ENCODE data around the gene DHRS3. TPM values are rescaled to one million over a fixed set of nuclear protein-coding genes. Genes with fewer than 3 reads are reported as not detected.
A peak's percentile ranks its signal among the peaks of the same experiment; 100 is the strongest.

Gene DHRS3
- total and polyA plus RNA-seq, 2 donors (not counting 3 experiments of a cell fraction or from before 2014, with no cell fraction given): 54.3 to 75.2 TPM

- H3K9me3 ChIP-seq (replicated peaks; ENCODE audit: control insufficient read depth, insufficient read depth, low read length): no peaks in the 10 kb centered on the region
- CTCF ChIA-PET: interaction anchor here (2.0 kb wide), 1 partner anchor 352 kb away, joined by 6 read pairs; no protein-coding TSS in a partner anchor
- BruUV-seq (replicated peaks): no TSS peak
- peaks cover 0 to 10% of the 10 kb centered on the region in 2 experiments for H3K27me3 ChIP-seq (ENCODE audit: control insufficient read depth in 2 of 2, insufficient read depth in 2 of 2, low read length in 2 of 2)
- no peaks in the 10 kb centered on the region for H4K20me1 ChIP-seq (replicated peaks; ENCODE audit: control insufficient read depth, extremely low read depth, insufficient read depth, low read length)
- no peaks in the 10 kb centered on the region for H3K4me1 ChIP-seq (ENCODE audit: control insufficient read depth, extremely low read depth, insufficient read depth, low read length)
- no peaks in the 10 kb centered on the region for H3K9me1 ChIP-seq (replicated peaks; ENCODE audit: control insufficient read depth, extremely low read depth, insufficient read depth, low read length)
- POLR2A ChIA-PET: no interaction called here
- no peak overlapping the region for H3K27ac ChIP-seq (ENCODE audit: insufficient read depth, low read depth, low read length)
- intact Hi-C loops (cut with micrococcal nuclease): no loop called here
- no peak overlapping the region for H3K4me2 ChIP-seq (ENCODE audit: insufficient read depth, low read length)
- no peaks in the 10 kb centered on the region for H3K36me3 ChIP-seq (ENCODE audit: control insufficient read depth in 2 of 2, extremely low read depth in 1 of 2, insufficient read depth in 2 of 2, low read length in 2 of 2)
- H3K79me2 ChIP-seq (ENCODE audit: control insufficient read depth, insufficient read depth, low read length): no peaks in the 10 kb centered on the region
- FAIRE-seq (no peak), DNase-seq (ENCODE audit: low read depth, low spot score) (no peak)
- H3K9ac ChIP-seq (replicated peaks; ENCODE audit: extremely low read depth, insufficient read depth, low read length): no peak overlapping the region
- TF ChIP-seq EZH2 (IDR thresholded peaks at IDR 0.05; ENCODE audit: borderline replicate concordance, low read depth, low read length, severe bottlenecking): no peak
- TF ChIP-seq POLR2AphosphoS5 (IDR thresholded peaks at IDR 0.05; ENCODE audit: insufficient read depth, low read depth, low read length): no peak
- TF ChIP-seq JUN (IDR thresholded peaks at IDR 0.05; ENCODE audit: borderline replicate concordance, insufficient read depth, insufficient read length, low read depth): peak; percentile 29
- H2AFZ ChIP-seq (ENCODE audit: low read depth, low read length): no peak overlapping the region
- H3K4me3 ChIP-seq (replicated peaks in 1 of 3; ENCODE audit: insufficient read depth in 1 of 3, low read depth in 1 of 3, low read length in 3 of 3): no peak overlapping the region
- dilution Hi-C loops (cut with MboI; ENCODE audit: extremely low pct_ligation_motif_present, low sequenced_read_pairs): no loop called here
These were observed 48.2 kb upstream of the DHRS3 start for GRCh38 chr1:12666141-12666735.

- H3K4me2 ChIP-seq (ENCODE audit: insufficient read depth, low read length): no peak overlapping the region
- H3K9me1 ChIP-seq (replicated peaks; ENCODE audit: control insufficient read depth, extremely low read depth, insufficient read depth, low read length): no peaks in the 10 kb centered on the region
- no peaks in the 10 kb centered on the region for H3K9me3 ChIP-seq (replicated peaks; ENCODE audit: control insufficient read depth, insufficient read depth, low read length)
- TF ChIP-seq GATA2 (IDR thresholded peaks at IDR 0.05; ENCODE audit: insufficient read depth, insufficient read length, low read depth, low read length): no peak
- TF ChIP-seq MYC (IDR thresholded peaks at IDR 0.05; ENCODE audit: low read depth, low read length): no peak
- TF ChIP-seq JUN (IDR thresholded peaks at IDR 0.05; ENCODE audit: borderline replicate concordance, insufficient read depth, insufficient read length, low read depth): no peak
- TF ChIP-seq POLR2A (IDR thresholded peaks at IDR 0.05; ENCODE audit: low read depth, low read length): no peak
- no peak for TF ChIP-seq CTCF (IDR thresholded peaks at IDR 0.05; ENCODE audit: extremely low read depth in 1 of 2, insufficient read depth in 1 of 2, low read depth in 1 of 2, low read length in 2 of 2)
- no peak for TF ChIP-seq POLR2AphosphoS5 (IDR thresholded peaks at IDR 0.05; ENCODE audit: insufficient read depth, low read depth, low read length)
- no peak for TF ChIP-seq MAX (IDR thresholded peaks at IDR 0.05; ENCODE audit: insufficient read depth, insufficient read length)
- TF ChIP-seq EZH2 (IDR thresholded peaks at IDR 0.05; ENCODE audit: borderline replicate concordance, low read depth, low read length, severe bottlenecking): no peak
- TF ChIP-seq FOS (IDR thresholded peaks at IDR 0.05; ENCODE audit: borderline replicate concordance, insufficient read depth, low read length): no peak
- dilution Hi-C loops (cut with MboI; ENCODE audit: extremely low pct_ligation_motif_present, low sequenced_read_pairs): no loop called here
- CTCF ChIA-PET: interaction anchor here (2.0 kb wide), 1 partner anchor 351 kb away, joined by 6 read pairs; no protein-coding TSS in a partner anchor
- H3K4me1 ChIP-seq (ENCODE audit: control insufficient read depth, extremely low read depth, insufficient read depth, low read length): no peaks in the 10 kb centered on the region
- no peak for FAIRE-seq
- no peak overlapping the region for H2AFZ ChIP-seq (ENCODE audit: low read depth, low read length)
- intact Hi-C loops (cut with micrococcal nuclease): no loop called here
- H3K27ac ChIP-seq (ENCODE audit: insufficient read depth, low read depth, low read length): no peak overlapping the region
- H3K9ac ChIP-seq (replicated peaks; ENCODE audit: extremely low read depth, insufficient read depth, low read length): no peak overlapping the region
- BruUV-seq (replicated peaks): no TSS peak
- H3K79me2 ChIP-seq (ENCODE audit: control insufficient read depth, insufficient read depth, low read length): no peaks in the 10 kb centered on the region
- H4K20me1 ChIP-seq (replicated peaks; ENCODE audit: control insufficient read depth, extremely low read depth, insufficient read depth, low read length): no peaks in the 10 kb centered on the region
- DNase-seq (ENCODE audit: low read depth, low spot score): no peak
- no peak overlapping the region for H3K4me3 ChIP-seq (replicated peaks in 1 of 3; ENCODE audit: insufficient read depth in 1 of 3, low read depth in 1 of 3, low read length in 3 of 3)
- POLR2A ChIA-PET: no interaction called here
- no peaks in the 10 kb centered on the region for H3K36me3 ChIP-seq (ENCODE audit: control insufficient read depth in 2 of 2, extremely low read depth in 1 of 2, insufficient read depth in 2 of 2, low read length in 2 of 2)
- H3K27me3 ChIP-seq (ENCODE audit: control insufficient read depth in 2 of 2, insufficient read depth in 2 of 2, low read length in 2 of 2): peaks cover 0 to 10% of the 10 kb centered on the region in 2 experiments
These were observed 47.5 kb upstream of the DHRS3 start for GRCh38 chr1:12665511-12665910.
